Duodenal mucosa (tissue), 2 donors: ENCODE data around the gene CAMK1D.
A peak's percentile ranks its signal among the peaks of the same experiment; 100 is the strongest.

Experiments
- H3K27ac ChIP-seq: one replicate; pipeline ENCODE4 v1.7.0; 2013; ENCODE audit warnings: low read depth, low read length
- H3K27me3 ChIP-seq, 2 donors: one replicate each; pipeline ENCODE4 v1.7.0; 2013; ENCODE audit warnings: low read length in 2 of 2, control low read depth in 1 of 2; ENCODE audit not compliant: insufficient read depth in 2 of 2, control insufficient read depth in 1 of 2
- H3K36me3 ChIP-seq, 2 donors: one replicate each; pipeline ENCODE4 v1.7.0; 2013; ENCODE audit warnings: low read length in 2 of 2, control low read depth in 1 of 2; ENCODE audit not compliant: insufficient read depth in 2 of 2, control insufficient read depth in 1 of 2
- H3K4me1 ChIP-seq, 2 donors: one replicate each; pipeline ENCODE4 v1.7.0; 2013; ENCODE audit warnings: low read length in 2 of 2, control low read depth in 1 of 2; ENCODE audit not compliant: insufficient read depth in 2 of 2, control insufficient read depth in 1 of 2
- H3K4me3 ChIP-seq, 2 donors: one replicate each; pipeline ENCODE4 v1.7.0; 2013; ENCODE audit warnings: low read length in 2 of 2, low read depth in 1 of 2
- H3K9ac ChIP-seq, 2 donors: one replicate each; pipeline ENCODE4 v1.7.0; 2013; ENCODE audit warnings: low read length in 2 of 2, low read depth in 1 of 2
- H3K9me3 ChIP-seq, 2 donors: one replicate each; pipeline ENCODE4 v1.7.0; 2013; ENCODE audit warnings: low read length in 2 of 2, control low read depth in 1 of 2; ENCODE audit not compliant: control insufficient read depth in 1 of 2

CAMK1D gene

DNA sequence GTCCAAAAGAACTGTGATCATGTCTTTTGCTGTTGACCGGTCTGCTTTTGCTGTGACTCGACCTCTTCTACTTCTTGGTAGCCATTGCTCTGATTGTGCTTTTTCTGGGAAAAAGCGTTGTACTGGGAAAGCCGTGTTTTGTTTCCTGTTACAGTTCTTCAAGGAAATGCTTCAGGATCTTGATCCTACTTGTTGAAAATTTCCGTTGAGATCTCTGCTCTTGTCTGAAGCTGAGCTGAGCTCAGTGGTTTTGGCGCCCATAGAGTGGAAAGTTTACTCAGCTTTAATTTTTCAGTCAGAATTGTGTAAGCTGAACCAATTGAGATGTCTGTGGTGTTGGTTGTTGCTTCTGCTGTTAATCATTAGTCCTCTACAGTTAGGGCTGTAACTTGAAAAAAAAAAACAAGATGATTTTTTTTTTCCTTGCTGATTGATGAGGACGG is 349.9 kb downstream of the CAMK1D start:
- Histone ChIP-seq H3K27me3 (no peaks in the 10 kb centered on the region), H3K27ac (peak overlapping the region; percentile 36), H3K4me1 (peaks cover 0 to 7% of the 10 kb centered on the region in 2 donors), H3K9ac (no peak overlapping the region), H3K36me3 (no peaks in the 10 kb centered on the region), H3K4me3 (no peak overlapping the region), H3K9me3 (no peaks in the 10 kb centered on the region)

DNA sequence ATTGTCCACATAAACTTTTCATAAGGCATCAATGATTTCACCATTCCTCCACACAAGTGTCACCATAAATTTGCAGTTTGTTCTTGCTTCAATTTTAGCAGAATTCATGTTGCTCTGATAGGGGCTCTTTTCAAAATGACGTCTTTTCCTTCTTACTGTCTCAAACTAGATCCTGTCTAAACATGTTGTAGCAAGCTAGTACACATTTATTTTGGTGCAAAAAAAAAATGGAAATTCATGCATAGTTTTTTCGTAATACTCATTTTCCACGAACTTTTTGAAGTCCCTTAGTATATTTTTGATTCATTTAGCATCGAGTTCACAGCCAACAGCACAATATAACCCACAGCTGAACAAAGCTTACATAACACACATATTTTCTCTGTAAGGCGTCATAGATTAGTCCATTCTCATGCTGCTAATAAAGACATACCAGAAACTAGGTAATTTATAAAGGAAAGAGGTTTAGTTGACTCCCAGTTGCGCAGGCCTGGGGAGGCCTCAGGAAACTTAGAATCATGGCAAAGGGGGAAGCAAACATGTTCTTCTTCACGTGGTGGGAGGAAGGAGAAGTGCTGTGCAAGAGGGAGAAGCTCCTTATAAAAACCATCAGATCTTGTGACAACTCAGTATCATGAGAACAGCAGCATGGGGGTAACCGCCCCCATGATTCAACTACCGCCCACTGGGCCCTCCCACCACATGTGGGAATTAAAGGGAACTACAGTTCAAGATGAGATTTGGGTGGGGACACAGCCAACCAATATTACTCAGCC is 350.6 kb downstream of the CAMK1D start:
- no peaks in the 10 kb centered on the region for H3K9me3 ChIP-seq
- H3K9ac ChIP-seq = no peak overlapping the region
- no peak overlapping the region for H3K4me3 ChIP-seq
- H3K36me3 ChIP-seq = no peaks in the 10 kb centered on the region
- H3K27ac ChIP-seq = no peak overlapping the region
- no peaks in the 10 kb centered on the region for H3K27me3 ChIP-seq
- peaks cover 0 to 7% of the 10 kb centered on the region in 2 donors for H3K4me1 ChIP-seq

DNA sequence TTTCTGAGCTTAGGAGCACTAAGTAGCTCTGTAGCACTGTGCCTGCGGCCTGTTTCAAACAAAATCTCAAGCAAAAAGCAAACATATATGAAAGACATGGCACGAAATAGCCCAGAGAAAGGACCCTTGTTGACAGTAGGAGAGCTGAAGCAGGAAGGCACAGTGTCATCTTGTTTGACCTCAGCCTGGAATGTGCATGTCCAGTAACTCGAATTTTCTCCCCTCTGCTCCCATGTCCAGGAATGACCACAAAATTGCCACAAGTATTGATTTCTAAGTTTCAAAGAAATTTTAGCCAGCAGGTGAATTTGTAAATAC is 351.2 kb downstream of the CAMK1D start:
- Histone ChIP-seq H3K4me1 (peaks cover 0 to 7% of the 10 kb centered on the region in 2 donors), H3K9me3 (no peaks in the 10 kb centered on the region), H3K36me3 (no peaks in the 10 kb centered on the region), H3K4me3 (no peak overlapping the region), H3K27me3 (no peaks in the 10 kb centered on the region), H3K9ac (no peak overlapping the region), H3K27ac (no peak overlapping the region)

DNA sequence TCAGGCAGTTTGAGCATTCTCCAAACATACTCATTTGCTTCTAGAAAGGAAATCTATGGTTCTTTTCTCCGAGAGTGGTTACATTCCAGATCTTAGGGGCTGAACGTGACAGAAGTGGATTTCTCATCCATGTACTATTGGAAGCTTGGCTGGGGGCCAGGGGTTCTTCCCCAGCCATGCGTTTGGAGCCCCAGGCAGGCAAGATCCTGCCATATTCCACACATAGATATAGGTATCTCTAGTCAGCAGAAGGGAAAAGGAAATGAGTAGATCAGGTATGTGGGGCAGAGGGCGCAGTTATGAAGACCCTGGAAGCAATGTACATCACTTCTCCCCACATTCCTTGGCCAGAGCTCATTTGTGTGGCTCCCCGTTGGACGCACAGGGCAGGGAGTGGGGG is 352.3 kb downstream of the CAMK1D start:
- no peaks in the 10 kb centered on the region for H3K36me3 ChIP-seq

DNA sequence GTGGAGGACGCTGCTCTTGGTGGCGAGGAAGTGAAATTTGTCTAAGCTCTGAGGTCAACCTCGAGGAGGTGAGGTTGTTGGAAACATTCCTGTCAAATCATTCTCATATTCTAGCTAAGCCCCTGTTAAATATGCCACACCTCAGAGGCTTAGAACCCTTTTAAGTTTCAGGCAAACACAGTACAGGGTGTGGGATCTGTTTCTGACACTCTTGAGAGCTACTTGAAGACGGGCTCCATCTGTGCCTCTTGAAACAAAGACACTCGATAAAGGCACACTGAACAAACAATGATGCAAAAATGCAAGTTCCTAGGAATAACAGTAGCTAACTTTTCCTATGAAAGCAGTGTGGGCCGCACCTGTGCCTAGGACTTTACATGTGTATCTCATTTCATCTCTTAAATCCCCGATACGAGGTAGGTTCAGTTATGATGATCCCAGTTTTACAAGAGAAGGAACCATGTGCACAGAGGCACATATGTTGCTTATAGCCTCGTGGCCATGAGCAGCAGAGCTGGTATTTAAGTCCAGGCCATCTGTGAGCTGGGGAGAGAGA is 352.9 kb downstream of the CAMK1D start:
- no peaks in the 10 kb centered on the region for H3K27me3 ChIP-seq
- no peak overlapping the region for H3K9ac ChIP-seq
- H3K27ac ChIP-seq = no peak overlapping the region
- H3K36me3 ChIP-seq = no peaks in the 10 kb centered on the region
- H3K4me1 ChIP-seq = peaks cover 1 to 10% of the 10 kb centered on the region in 2 donors
- H3K9me3 ChIP-seq = no peaks in the 10 kb centered on the region
- H3K4me3 ChIP-seq = no peak overlapping the region

More for the DNA sequence above, 352.3 kb downstream of the CAMK1D start:
- peaks cover 0 to 7% of the 10 kb centered on the region in 2 donors for H3K4me1 ChIP-seq
- H3K9ac ChIP-seq = no peak overlapping the region
- no peak overlapping the region for H3K27ac ChIP-seq
- no peaks in the 10 kb centered on the region for H3K9me3 ChIP-seq
- no peak overlapping the region for H3K4me3 ChIP-seq
- H3K27me3 ChIP-seq = no peaks in the 10 kb centered on the region

DNA sequence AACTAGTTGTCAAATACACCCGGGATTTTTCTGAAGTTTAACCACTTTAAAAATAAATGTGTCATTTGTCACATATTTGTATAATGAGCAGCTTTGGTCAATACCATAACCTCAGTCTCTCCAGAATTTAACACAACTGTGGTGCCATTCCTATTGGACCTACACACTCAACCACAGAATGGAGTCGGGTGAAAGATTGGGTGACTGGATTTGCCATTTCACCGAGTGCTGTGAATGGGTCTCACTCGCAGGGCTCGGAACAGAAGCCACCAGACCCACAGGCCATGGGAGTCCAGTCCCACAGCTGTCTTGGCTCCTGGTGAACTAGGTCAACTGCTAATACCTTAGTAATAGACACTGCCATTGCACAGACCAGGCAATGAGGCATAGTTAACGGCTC is 353.8 kb downstream of the CAMK1D start:
- Histone ChIP-seq H3K9ac (no peak overlapping the region), H3K4me1 (peaks cover 10 to 18% of the 10 kb centered on the region in 2 donors), H3K9me3 (no peaks in the 10 kb centered on the region), H3K27me3 (no peaks in the 10 kb centered on the region), H3K36me3 (no peaks in the 10 kb centered on the region), H3K27ac (no peak overlapping the region), H3K4me3 (no peak overlapping the region)

DNA sequence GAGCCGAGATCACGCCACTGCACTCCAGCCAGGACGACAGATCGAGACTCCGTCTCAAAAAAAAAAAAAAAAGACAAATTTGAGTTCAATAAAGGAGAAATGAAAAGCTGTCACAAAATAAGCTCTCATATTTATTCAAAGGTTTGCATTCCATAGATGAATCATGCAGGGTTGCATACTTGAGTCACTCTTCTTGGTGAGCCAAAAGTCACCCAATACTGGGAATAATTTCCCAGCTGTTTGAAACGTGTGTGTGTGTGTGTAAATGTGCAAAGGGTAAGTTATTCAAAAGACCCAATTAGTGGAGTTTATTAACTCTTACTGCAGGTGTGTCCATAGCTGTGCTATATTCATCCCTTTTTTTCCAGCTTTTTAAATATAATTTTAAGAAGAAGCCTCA is 354.5 kb downstream of the CAMK1D start:
- H3K4me1 ChIP-seq = peaks cover 13 to 18% of the 10 kb centered on the region in 2 donors
- no peaks in the 10 kb centered on the region for H3K36me3 ChIP-seq
- H3K27me3 ChIP-seq = no peaks in the 10 kb centered on the region
- no peak overlapping the region for H3K4me3 ChIP-seq
- H3K9ac ChIP-seq = no peak overlapping the region
- no peaks in the 10 kb centered on the region for H3K9me3 ChIP-seq
- H3K27ac ChIP-seq = no peak overlapping the region

DNA sequence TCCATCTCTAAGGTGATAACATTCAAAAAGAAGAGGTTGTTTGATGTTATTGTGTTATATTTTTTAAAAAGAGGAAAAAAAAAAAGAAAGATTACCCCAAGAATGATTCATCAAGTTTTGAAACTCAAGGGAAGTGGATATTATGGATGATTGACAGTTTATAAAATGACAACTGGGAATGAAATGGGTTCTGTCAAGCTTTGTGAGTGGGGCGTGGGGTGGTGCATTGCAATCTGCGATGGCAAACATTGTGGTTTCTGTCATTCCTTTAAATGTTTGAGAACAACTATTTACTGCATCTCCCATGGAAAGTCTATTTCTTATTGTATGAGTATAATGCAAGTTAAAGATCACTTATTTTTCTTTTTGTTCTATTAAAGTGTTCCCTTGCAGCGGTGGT is 355.1 kb downstream of the CAMK1D start:
- H3K27ac ChIP-seq = no peak overlapping the region

DNA sequence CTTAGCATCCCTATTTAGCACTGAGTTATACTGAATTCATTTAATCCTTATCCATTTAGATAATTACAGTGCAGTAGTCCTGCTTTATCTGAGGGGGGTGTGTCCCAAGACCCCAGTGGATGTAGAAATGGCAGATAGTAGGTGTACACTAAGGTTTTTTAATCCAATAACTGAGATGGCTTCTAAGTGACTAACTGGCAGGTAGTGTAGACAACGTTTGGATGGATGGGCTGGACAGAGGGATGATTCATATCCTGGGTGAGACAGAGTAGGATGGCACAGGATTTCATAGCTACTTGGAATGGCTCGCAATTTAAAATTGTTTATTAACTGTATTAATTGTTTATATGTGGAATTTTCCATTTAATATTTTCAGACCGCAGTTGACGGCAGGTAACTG is 356.6 kb downstream of the CAMK1D start:
- Histone ChIP-seq H3K36me3 (no peaks in the 10 kb centered on the region), H3K27me3 (no peaks in the 10 kb centered on the region), H3K9ac (no peak overlapping the region), H3K4me3 (no peak overlapping the region), H3K9me3 (no peaks in the 10 kb centered on the region), H3K27ac (no peak overlapping the region), H3K4me1 (peaks cover 13% of the 10 kb centered on the region in 2 donors)

More for the DNA sequence above, 355.1 kb downstream of the CAMK1D start:
- H3K27me3 ChIP-seq = no peaks in the 10 kb centered on the region
- peaks cover 13 to 14% of the 10 kb centered on the region in 2 donors for H3K4me1 ChIP-seq
- no peaks in the 10 kb centered on the region for H3K9me3 ChIP-seq
- H3K9ac ChIP-seq = no peak overlapping the region
- H3K36me3 ChIP-seq = no peaks in the 10 kb centered on the region
- H3K4me3 ChIP-seq = no peak overlapping the region

DNA sequence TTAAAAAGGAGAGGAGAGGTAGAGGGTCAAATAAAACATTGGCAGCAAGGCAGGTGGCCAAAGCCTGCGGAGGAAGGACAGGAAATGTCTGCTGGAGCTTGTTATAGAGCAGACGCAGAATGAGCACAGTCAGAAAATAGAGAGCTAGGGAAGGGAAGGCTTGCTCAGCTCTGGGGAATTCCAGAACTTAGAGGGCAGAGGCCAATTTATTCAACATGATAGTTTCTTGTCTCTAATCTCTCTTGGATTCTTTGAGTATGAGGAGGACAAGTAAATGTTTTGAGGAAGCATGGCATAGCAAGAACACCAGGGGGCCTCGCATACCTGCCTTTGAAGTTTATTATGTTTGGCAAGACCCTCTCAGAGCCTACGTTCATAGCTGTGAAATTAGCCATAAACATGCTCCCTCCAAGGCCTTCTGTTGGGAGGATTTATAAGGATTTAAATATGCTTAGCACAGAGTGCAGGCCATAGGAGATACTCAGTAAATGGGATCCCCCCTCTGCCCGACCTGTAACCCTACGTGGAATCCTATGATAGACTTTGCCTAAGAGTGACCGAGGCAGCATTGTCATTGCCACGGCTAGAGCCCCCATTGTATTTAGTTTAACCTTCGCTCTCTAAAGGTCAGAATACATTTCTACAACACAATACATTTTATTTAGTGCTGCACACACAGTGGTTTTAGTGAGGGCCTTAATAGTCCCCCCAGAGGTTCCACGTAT is 358.3 kb downstream of the CAMK1D start:
- Histone ChIP-seq H3K9ac (no peak overlapping the region), H3K27me3 (no peaks in the 10 kb centered on the region), H3K9me3 (no peaks in the 10 kb centered on the region), H3K36me3 (no peaks in the 10 kb centered on the region), H3K4me3 (no peak overlapping the region), H3K4me1 (peaks cover 13 to 14% of the 10 kb centered on the region in 2 donors), H3K27ac (peak overlapping the region; percentile 6)
